ENCODE data around the gene TMEM209.
A peak's percentile ranks its signal among the peaks of the same experiment; 100 is the strongest.
"Not testable (repeated sequence)": the region's sequence is repeated elsewhere in the genome, so short reads cannot be mapped to it uniquely, and the experiment has no call there.

TMEM209 gene

DNA sequence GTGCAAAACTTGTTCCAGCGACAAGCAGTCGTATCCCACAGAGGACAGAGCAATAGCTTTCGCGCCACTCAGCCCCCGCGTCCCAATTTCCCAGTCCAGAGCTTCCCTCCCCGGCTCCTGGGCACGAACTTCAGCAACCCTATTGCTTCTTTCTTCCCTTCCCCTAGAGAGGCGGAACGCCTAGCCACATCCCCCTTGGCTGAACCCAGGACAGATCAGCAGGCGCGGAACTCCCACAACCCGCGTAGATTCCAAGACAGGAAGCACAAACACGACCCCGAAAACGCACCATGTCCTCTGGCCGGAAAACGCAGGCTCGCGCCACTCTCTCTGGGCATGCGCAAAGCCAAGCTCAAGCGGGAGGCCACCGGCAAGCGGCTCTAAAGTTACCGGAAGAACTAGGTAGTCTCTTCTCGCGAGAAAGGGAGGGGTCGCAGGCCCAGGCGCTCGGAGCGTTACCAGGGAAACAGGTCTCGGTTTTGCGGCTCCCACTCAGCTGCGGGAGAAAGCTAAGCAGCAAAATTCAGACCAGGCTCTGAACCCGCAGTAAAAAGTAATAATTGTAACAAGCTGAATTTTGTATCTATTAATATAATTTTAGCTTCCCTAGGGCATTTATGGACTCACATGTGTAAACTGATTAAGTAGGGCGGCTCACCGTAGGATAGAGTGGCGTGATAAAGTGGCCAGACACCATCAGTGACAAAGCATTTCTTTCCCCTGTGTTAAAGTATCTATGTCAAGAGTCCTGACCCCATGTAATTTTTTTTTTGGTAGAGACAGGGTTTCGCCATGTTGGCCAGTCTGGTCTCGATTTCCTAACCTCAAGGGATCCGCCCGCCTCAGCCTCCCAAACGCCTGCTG, at the start of gene TMEM209:
Gene TMEM209, minus strand, starts transcription at position 323 of the 864 bp plus-strand sequence. Its CDS starts 31 bp downstream, at position 292.
- peak; percentile 99 for DNase-seq

DNA sequence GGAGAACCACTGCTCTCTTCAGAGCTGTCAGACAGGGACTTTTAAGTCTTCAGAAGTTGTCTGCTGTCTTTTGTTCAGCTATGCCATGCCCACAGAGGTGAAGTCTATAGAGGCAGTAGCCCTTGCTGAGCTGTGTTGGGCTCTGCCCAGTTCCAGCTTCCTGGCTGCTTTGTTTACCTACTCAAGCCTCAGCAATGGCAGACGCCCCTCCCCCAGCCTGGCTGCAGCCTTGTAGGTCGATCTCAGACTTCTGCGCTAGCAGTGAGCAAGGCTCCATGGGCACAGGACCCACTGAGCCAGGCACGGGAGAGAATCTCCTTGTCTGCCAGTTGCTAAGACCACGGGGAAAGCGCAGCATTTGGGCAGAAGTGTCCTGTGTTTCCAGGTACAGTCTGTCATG, 49.3 kb upstream of the TMEM209 start:
- no peak for DNase-seq

DNA sequence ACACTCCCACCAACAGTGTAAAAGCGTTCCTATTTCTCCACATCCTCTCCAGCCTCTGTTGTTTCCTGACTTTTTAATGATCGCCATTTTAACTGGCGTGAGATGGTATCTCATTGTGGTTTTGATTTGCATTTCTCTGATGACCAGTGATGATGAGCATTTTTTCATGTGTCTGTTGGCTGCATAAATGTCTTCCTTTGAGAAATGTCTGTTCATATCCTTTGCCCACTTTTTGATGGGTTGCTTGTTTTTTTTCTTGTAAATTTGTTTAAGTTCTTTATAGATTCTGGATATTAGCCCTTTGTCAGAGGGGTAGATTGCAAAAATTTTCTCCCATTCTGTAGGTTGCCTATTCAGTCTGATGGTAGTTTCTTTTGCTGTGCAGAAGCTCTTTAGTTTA, 44.4 kb upstream of the TMEM209 start:
- DNase-seq: not testable (repeated sequence)

DNA sequence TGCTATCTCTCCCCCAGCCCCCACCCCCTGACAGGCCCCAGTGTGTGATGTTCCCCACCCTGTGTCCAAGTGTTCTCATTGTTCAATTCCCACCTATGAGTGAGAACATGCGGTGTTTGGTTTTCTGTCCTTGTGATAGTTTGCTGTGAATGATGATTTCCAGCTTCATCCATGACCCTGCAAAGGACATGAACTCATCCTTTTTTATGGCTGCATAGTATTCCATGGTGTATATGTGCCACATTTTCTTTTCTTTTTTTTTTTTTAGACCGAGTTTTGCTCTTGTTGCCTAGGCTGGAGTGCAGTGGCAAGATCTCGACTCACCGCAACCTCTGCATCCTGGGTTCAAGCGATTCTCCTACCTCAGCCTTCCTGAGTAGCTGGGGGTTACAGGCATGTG, 43.6 kb upstream of the TMEM209 start:
- DNase-seq: not testable (repeated sequence)

DNA sequence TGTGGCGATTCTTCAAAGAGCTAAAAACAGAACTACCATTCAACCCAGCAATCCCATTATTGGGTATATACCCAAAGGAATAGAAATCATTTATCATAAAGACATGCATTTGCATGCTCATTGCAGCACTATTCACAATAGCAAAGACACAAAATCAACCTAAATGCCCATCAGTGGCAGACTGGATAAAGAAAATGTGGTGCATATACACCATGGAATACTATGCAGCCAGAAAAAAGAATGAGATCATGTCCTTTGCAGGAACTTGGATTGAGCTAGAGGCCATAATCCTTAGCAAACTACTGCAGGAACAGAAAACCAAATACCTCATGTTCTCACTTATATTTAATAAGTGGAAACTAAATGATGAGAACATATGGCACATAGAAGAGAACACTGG, 41.3 kb upstream of the TMEM209 start:
- DNase-seq: not testable (repeated sequence)

DNA sequence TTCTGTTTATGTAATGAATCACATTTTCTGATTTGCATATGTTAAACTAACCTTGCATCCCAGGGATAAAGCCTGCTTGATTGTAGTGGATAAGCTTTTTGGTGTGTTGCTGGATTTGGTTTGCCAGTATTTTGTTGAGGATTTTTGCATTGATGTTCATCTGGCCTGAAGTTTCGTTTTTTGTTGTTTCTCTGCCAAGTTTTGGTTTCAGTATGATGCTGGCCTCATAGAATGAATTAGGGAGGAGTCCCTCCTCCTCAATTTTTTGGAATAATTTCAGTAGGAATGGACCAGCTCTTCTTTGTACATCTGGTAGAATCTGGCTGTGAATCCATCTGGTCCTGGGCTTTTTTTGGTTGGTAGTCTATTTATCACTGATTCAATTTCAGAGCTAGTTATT, 38.3 kb upstream of the TMEM209 start:
- peak; percentile 17 for DNase-seq

DNA sequence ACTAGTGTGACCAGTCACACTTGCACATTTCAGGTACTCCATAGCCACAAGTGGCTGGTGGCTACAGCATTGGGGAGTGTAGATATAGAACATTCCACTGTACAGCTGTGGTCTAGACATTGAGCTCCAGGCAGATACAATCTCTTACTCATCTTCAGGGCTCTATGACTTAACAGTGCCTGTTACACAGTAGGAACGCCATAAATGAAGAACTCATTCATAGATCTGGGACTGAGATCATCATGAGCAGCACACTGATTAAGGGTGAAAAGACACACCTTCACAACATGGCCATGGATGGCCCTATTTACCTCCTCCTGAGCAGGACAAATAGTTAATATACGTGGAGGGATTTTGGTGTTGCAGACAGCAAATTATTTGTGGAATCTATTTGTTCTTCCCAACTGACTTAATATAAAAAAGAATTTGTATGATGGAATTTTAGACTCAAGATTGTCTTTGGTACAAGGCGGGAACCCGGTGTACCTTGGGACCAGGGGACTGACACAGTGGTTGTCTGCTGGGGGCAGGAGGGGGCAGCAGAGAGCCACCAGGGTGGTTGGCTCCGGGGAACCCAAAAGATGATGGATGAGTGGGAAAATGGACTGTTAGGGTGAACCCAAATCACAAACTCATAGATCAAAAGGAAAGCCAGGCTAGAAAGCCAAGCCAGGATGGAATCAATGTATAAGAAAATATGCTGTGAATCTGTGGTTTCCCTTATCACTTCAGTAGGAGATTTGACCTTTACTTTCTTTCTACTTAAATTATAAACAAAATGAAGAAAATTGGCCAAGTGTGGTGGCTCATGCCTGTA, 37.2 kb upstream of the TMEM209 start:
- peak; percentile 41 for DNase-seq

DNA sequence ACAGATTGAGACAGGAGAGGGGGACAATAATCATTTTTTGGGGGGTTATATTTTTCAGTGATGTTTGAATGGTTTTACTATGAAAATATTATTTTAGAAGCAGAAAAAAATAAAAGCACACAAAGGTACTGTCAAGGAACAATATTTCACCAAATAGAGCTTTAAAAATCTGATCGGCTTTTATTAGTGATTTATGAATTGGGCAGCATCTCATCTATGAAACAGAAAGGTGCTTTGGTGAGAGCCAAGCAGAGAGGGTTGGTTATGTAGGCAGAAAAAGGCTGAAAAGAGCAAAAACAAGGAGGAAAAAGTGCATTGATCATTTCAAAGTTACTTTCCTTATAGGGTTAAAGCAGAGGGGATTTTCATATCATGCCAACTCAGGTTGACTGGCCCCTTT, 35.0 kb upstream of the TMEM209 start:
- DNase-seq: no peak

DNA sequence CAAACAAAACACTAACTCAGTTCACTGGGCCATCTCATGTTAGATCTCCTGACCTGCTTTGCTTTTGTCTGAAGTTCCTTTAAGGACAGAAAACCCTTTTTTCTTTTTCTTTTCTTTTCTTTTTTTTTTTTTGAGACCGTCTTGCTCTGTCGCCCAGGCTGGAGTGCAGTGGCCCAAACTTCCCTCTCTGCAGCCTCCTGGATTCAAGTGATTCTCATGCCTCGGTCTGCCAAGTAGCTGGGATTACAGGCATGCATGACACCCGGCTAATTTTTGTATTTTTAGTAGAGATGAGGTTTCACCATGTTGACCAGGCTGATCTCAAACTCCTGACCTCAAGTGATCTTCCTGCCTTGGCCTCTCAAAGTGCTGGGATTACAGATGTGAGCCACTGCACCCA, 31.2 kb upstream of the TMEM209 start:
- DNase-seq: not testable (repeated sequence)

DNA sequence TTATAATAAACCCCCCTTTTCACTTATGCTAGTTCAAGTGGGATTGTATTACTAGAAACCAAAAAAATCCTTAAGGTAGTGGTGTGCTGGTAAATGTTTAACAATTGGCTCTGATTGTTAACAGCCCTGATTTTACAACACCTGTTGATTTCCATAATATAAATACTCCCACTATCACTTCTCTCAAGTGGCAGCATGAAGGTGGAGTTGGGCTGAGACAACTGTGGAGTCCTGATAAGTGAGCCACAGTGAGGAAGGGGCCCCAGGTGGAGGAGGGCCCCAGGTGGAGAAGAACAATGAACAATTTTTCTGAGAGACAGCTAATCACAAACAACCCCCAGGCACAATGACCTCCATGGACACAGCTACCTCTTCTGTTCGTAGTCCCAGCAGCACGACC, 28.9 kb upstream of the TMEM209 start:
- no peak for DNase-seq

DNA sequence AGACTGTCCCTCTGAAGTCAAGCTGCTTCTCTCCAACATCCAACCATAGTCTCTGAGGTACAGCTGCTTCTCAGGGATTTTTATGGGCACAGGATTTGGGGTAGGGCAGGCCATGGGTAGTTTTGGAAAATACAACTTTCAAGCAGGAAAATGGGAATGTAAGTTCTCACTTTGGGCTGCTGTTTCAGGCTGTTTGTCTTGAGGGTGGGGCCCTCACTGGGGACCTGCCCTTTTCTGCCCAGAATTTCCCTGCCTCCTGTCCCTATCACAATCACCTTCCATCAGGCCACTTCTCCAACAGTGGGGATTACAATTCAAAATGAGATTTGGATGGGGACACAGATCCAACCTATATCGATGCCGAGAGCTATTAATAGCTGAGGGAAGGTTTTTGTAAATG, 27.0 kb upstream of the TMEM209 start:
- DNase-seq: no peak

DNA sequence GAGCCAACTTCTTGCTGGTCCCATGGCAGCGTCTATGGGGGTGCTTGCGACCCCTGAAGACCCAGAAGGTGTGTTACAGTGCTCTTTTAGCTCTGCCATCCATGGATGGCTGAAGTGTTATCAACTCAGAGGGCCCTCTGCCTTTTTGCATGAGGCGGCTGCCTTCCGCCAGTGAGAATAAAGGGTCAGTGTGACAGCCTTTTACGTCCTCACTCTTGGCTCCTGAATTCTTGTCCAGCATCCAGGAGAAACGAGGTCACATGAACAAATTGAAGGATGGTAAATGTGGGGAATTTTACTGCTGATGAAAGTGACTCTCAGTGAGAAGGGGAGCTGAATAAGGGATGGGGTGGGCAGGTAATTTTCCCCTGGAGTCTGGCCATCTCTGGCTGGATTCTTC, 26.6 kb upstream of the TMEM209 start:
- DNase-seq: no peak

DNA sequence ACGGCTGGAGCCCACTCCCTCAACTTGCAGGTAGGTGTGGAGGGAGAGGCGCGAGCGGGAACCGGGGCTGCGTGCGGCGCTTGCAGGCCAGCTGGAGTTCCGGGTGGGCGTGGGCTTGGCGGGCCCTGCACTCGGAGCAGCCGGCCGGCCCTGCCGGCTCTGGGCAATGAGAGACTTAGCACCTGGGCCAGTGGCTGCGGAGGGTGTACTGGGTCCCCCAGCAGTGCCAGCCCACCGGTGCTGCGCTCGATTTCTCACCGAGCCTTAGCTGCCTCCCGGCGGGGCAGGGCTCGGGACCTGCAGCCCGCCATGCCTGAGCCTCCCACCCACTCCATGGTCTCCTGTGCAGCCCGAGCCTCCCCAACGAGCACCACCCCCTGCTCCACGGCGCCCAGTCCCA, 24.8 kb upstream of the TMEM209 start:
- DNase-seq: not testable (repeated sequence)

DNA sequence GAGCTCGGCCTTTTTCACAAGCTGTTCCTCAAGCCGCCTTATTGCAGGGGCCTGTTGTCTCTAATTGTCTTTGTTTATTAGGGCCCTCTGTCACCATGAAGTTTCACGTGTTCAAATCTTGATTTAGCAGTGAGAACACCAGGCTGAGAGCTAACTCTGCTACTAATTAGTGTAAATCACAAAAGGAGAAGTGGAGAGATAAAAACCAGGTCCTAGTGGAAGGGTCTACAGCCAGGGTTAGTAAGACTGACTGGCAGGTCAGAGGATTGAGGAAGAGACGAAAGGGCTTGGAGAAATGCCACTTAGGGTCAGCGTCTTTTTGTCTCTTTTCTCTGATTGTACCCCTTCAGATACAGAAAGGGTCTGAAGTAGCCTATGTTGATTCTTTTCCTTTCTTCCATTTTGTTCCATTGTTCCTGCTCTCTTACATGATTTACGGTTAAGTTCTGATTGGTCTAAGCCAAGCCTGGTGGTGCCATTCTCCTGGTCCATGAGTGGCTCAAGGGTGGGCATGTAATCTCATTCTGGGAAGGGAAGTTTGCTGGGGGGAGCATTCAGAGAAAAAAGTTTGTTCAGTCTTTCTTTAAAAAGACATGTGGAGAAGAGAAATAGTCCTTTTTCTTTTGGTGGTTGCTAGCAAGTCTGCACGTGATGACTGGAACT, 23.8 kb upstream of the TMEM209 start:
- DNase-seq: no peak

DNA sequence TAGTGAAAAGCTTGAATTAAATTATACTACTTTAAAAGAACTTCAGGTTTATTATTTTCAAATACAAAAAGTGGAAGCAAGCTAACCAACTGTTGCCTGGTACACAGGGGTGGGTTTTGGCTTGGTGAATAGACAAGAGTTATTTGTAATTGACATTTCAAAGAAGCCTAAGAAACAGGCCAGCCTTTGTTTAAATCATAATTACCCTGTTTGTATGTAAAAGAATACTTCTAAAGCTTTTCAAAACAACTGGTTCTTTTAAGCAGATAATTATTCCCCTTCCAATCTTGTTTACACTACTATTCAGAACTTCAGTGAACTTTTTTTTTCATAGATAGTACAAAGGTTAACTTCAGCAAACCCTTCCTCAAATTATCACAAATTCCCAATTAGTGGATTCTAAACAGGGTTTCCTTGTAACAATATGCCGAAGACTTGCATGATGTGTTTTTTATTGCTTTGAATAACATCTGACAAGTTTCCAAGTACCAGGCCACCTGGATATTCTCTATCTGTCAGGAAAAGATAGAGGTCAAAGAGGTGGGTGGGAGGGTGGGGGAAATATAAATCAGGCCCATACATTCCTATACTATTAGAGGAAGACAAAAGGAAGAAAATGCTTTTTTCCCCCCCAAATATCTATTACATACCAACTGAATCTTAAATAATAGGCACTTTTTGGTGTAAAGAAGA, 22.8 kb upstream of the TMEM209 start:
- DNase-seq: peak; percentile 16

DNA sequence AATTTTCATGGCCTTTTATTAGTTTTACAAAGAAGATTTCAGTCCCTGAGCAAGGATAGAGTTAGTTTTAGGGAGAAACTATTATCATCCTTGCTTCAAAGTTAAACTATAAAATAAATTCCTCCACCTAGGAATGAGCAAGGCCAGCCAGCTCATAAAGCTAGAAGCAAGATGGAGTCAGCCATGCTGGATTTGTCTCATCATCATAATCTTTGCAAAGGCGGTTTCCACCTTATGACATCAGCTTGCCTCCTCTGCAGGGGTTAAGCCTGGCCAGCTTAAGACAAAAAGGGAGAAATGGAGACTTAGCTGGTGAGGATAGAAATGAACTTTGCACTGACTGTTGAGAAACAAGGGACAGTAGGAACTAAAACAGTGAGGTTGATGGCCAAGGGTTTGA, 21.1 kb upstream of the TMEM209 start:
- no peak for DNase-seq

DNA sequence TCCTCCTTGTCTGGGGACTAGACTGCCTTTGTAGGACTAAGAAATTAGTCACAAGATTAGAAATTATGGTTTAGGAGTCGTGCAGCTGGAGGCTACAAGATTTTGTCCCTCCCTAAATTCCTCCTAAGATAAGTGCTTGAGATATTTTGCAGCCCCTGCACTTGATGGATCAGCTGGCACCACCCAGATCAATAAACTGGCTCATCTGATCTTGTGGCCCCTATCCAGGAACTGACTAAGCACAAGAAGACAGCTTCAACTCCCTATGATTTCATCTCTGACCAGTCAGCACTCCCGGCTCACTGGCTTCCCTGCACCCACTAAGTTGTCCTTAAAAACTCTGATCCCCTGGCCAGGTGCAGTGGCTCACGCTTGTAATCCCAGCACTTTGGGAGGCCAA, 19.7 kb upstream of the TMEM209 start:
- DNase-seq: not testable (repeated sequence)

DNA sequence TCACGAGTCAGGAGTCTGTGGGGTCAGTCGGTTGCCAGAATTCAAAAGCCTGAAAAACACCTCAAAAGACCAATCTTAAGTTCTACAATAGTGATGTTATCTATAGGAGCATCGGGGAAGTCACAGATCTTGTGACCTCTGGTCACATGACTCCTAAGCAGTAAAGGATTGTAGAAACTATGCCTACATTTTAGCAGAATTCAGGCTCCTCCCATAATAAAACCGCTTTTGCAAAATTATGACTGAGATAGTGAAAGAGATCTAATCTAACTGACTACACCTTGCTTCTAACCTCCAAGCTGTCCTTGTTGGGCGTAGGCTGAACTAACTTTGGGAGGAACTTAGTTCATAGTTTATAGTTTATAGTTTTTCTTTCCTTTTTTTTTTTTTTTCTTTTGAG, 19.0 kb upstream of the TMEM209 start:
- DNase-seq: no peak

DNA sequence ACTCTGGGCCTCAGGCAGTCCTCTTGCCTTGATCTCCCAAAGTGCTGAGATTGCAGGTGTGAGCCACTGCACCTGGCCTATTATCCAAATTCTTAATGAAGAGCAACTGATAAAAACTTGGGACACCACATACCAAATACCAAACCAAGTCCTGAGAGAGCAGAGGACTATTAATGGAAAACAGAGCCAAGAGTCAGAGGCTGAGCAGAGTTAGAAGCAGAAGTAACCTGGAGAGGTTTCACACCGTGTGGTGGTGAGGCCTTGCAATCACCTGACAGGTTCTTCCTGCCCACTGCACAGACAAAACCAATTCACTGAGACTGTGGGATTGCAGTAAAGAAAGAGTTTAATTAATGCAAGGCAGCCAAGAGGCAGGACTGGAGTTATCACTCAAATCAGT, 18.4 kb upstream of the TMEM209 start:
- no peak for DNase-seq

DNA sequence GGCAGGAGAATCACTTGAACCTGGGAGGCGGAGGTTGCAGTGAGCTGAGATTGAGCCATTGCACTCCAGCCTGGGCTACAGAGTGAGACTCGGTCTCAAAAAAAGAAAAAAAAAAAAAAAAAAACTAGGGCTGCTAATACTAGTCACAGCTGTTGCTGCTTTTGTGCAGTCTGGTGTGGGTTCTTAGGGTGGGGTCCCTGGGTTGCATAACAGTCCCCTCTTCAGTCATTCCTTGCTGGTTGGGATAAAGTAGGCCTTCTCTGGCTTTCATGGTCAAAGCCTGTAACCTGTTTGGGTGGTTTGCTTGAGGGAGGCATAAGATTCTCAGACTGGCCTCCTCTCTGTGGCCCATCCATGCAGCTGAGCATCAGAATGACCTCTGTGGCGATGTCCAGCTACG, 16.5 kb upstream of the TMEM209 start:
- DNase-seq: peak; percentile 40

DNA sequence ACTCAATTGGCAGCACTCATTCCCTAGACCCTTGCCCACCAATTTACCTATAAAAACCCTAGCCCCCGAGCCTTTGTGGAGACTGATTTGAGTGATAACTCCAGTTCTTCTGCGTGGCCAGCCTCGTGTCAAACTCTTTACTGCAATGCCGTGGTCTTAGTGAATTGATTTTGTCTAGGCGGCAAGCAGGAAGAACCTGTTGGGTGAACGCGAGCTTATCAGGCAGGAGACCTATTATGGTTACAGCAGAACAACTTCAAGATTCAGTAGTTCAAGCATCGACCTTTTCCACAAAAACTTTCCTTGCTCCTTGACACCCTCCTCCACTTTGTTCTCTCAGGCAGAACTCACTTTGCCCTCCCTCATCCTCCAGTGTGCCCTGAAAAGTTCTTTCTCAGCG, 14.7 kb upstream of the TMEM209 start:
- DNase-seq: no peak

DNA sequence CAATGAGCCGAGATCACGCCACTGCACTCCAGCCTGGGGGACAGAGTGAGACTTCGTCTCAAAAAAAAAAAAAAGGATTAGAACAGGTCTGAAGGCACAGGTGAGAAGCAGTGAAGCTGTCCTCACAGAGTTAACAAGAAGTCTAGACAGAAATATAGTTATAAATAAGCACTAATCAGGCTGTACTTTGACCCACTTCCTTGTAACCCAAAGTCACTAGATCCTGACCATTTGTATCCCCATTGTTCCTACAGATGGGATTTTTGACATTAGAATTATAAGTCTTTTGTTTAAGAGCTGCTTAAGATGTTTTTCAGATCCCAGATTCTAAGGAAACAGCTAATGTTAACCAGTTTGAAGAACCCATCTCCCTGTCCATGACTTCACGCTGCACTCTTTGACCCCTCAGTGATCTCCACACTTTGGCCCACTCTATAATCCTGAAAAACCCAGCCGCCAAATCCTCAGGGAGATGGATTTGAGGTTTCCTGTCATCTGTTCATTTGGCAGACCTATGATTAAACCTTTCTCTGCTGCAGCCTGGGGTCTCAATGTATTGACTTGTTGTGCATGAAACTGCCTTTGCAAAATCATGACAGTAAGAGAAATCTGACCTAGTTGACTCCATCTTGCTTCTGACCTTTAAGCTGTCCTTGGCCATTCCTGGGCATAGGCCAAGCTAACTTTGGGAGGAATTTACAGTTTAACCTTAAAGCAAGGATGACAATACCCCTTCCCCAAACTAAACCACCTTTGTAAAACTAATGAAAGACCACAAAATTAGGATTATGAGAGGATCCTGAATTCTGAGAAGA, 13.8 kb upstream of the TMEM209 start:
- DNase-seq: no peak
